Measurements from ENCODE around the gene ESYT1.

The ESYT1 gene

DNA sequence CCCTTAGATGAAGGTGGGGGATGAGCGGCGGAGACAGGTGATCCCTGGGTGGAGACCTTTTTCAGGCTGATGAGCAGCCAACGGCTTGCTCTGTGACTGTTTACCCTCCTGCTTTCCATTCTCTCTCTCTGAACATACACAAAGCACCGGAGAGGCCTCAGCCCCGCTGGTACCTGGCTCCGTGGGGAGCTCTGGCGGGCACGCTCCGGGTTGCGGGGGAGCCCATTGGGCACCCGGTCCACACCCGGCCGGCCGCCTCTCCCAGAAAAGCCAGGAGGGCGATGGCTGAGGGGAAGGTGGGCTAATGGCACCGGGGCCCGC is 60.7 kb downstream of the ESYT1 start:
- DNase-seq = peak in 2 of 6 experiments; percentile 42 to 49

DNA sequence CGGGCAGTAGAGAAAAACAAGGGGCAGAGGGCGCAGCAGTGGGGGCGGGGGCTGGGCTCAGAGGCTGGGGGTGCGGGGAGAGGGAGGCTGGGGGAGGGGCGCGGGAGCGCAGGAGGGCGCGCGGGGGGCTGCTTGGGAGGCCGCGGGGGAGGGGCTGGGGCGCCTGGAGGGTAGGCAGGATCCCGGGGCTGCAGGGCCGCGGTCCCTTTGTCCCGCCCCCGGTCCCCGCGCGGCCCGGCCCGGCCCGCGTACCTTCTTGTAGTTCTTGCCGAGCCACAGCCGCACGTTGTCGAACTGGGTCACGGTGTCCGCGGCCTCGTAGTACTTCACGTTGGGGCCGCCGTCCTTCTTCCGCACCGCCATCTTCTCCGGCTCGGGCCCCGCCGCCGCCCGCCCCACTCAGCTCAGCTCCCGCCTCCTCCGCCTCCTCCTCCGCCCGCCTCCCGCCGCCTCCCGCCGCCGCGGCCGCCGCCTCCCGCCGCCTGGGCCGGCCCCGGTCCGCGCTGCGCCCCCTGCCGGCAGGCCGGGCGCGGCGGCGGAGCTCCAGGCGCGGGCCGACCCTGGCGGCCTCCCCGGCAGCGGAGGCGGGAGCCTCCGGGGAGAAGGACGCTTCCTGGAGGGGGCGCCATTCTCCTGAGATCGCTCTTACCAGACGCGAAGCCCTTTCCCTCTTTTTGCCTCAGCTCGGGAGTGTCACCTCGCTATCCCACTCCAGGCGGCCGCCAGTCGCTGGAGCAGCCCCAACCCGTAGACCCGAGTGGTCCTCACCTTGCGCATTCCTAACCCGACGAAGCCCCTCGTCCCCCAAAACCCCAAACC is 61.2 kb downstream of the ESYT1 start, which contains the start of gene SMARCC2:
Gene SMARCC2 (minus strand): TSS at position 385 of the 819 bp plus-strand sequence. CDS start 22 bp downstream, at position 363.
- DNase-seq = peak; percentile 72 to 83 (median 77)

DNA sequence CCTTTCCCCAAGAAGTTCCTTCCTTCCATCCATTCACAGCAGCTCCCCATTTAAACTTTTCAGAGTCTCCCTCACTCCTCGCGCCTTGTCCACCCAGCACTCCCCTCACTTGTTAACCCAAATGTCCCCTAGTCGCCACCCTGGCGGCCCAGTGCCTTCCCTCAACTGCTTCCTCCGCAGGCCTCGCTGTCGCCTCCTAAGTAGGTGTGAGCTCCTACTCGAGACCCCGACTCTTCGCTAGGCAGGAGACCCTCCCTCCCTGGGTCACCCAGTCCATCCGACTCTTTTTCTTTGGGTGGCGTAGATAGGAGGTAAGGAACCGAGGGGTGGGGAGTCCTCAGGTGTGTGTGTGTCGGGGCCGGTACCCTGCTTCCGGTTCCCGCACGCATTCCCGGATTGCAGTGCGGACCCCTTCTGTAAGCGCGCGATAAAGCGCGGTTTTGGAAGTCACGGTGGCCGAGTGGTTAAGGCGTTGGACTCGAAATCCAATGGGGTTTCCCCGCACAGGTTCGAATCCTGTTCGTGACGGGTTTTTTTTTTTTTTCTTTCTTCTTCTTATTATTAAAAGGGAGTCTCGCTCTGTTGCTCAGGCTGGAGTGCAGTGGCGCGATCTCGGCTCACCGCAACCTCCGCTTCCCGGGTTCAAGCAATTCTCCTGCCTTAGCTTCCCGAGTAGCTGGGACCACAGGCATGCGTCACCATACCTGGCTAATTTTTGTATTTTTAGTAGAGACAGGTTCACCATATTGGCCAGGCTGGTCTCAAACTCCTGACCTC is 62.0 kb downstream of the ESYT1 start:
- DNase-seq = peak; percentile 55 to 79 (median 70)

DNA sequence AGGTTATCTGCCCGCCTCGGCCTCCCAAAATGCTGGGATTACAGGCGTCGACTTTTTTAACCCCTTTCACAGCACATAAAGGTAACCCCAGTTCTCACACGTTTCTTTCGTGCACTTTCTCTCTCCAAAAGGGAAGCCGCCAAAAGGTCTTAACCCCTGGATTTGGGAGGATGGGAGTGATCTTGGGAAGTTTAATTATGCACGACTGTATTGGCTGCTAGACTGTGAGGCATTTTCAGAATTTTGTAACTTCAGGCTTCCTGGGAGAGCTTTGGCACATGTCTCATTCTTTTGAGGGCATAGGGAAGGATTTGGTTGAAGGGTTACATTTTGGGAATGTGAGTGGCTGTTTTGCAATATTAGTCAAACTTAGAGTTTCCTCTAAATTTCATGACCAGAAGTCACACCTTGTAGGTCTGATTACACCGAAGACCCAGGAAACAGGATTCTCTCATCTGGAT is 62.7 kb downstream of the ESYT1 start:
- no peak for DNase-seq

DNA sequence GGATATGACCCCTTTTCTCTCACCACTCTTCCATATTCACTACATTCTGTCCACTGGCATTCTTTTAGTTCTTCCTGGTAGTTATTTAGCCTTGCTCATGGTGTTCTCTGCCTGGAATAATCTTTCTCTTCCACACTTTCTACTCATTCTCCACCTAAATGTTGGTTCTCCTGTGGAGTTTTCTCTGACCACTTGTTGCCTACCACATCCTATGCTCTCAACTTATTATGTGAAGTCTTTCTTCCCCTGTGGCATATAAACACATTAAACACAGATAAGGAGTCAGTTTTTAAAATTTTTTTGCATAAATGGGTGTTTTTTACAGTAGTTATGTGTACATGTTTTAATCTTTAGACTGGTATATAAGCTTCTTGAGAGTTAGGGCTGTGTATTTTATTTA is 64.5 kb downstream of the ESYT1 start:
- DNase-seq = no peak

DNA sequence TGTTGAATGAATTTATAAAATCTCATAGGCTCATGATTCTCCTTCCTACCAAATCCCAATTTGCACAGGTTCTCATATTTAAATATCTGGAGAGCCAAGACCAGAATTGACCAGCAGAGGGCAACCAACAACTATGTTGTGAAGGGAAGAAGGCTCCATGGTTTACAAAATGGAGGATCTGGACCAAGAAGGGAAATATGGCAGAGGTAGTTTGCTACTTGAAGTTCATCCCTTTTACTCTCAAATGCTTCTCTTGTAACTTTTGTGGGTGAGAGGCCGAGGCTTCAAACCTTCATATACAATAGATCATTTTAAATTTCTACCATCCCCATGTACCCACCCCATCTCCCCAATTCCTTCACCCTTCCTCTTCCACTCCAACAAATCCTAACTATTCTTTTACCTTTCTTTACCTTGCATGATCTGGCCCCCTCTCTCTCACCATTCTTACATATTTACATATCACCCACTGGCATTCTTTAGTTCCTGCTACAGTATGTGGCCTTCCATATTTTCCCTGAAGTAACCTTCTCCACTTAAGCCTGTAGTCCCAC is 65.0 kb downstream of the ESYT1 start:
- DNase-seq = peak; percentile 17 to 77 (median 64)
